GM08714 (cell line): ENCODE results near the gene IL2RG.
A peak's percentile ranks its signal among the peaks of the same experiment; 100 is the strongest.

Experiments used
- H3K4me3 ChIP-seq: fragments of 200-500 bp; sonication (Bioruptor generic); 2 replicates; pipeline ENCODE4 v1.5.1; 2014; ENCODE audit warnings: mild to moderate bottlenecking, low read length, inconsistent platforms
- ZNF274 ChIP-seq: IDR thresholded peaks from 2 replicates; pipeline ENCODE4 v1.6.1; 2012; ENCODE audit warnings: mild to moderate bottlenecking, low read depth, low read length

Gene IL2RG

DNA sequence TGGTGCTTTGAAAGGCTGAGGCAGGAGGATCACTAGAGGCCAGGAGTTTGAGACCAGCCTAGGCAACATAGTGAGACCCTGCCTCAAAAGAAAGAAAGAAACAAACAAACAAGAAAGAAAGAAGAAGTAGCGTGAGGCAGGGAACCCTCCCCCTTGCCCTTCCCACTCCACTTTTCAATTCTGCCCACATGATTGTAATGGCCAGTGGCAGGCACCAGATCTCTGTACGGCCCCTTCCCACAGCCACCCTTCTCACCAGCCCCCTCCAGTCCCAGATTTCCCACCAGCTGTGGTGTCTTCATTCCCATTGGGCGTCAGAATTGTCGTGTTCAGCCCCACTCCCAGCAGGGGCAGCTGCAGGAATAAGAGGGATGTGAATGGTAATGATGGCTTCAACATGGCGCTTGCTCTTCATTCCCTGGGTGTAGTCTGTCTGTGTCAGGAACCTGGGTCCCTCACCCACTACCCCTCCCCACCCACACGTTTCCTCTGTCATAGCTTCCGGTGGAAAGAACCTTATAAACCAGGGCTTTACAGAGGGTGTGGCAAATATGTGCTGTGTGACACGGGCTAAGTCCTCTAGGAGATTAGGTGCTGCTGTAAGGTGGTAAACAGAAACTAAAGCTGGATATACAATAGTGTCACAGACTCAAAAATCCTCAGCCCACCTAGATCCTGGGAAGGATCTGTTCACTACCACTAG is at the start of gene IL2RG:
Gene IL2RG (minus strand): TSS at position 437 of the 703 bp plus-strand sequence. CDS start 38 bp downstream, at position 399.
- TF ChIP-seq ZNF274, result no peak
- peak within 1 kb of the TSS; percentile 73 for H3K4me3 ChIP-seq

- no peak for TF ChIP-seq ZNF274
Measured at GRCh38 chrX:71160475-71160874, 49.1 kb upstream of the IL2RG start.

GRCh38 chrX:71159335-71159734 is 48.0 kb upstream of the IL2RG start:
- no peak overlapping the region for H3K4me3 ChIP-seq
- no peak for TF ChIP-seq ZNF274

More at GRCh38 chrX:71160475-71160874, 49.1 kb upstream of the IL2RG start:
- no peak overlapping the region for H3K4me3 ChIP-seq

DNA sequence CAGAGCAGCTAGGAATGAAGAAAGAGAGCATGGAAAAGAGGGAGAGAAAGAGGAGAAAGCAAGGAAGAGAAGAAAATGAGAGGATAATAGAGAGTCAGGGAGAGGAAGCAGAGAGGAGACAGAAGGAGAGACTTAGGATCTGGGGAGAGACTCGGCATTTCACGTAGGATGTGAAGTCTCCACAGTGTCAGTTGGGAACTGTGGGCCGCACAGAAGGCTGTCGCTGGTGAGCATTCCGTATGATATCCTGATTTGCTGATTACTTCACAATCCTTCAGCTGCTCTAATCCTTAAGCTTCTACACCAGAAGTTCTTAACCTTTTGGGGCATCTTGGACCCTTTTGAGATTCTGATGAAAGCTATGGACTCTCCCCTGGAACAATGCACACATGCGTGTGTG is 47.2 kb upstream of the IL2RG start:
- TF ChIP-seq ZNF274, result no peak
- no peak overlapping the region for H3K4me3 ChIP-seq

DNA sequence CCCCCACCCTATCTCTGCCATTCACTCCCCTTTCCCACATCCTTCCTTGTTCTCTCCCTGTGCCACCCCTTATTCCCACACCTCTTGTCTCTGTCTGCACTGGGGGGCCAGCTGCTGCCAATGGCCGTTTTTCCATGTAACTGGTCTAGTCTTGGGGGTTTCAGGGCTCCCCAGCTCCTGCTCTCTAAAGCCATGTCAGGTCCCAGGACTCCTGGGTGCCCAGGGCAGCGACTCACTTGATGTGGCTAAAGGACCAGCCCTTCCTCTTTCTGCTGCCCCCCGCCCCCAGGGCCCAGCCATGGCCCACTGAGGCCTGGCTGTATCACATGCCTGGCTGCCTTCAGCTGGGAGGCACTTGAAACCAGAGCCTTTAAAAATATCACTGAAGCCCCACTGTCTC is 43.3 kb upstream of the IL2RG start:
- no peak overlapping the region for H3K4me3 ChIP-seq
- no peak for TF ChIP-seq ZNF274

GRCh38 chrX:71154196-71154595 is 42.8 kb upstream of the IL2RG start:
- no peak overlapping the region for H3K4me3 ChIP-seq
- TF ChIP-seq ZNF274, result no peak

- TF ChIP-seq ZNF274, result no peak
- H3K4me3 ChIP-seq, result no peak overlapping the region
Measured at GRCh38 chrX:71151366-71151765, 40.0 kb upstream of the IL2RG start.

- H3K4me3 ChIP-seq, result no peak overlapping the region
- TF ChIP-seq ZNF274, result no peak
Measured at GRCh38 chrX:71148278-71148663, 36.9 kb upstream of the IL2RG start.

- TF ChIP-seq ZNF274, result no peak
- no peak overlapping the region for H3K4me3 ChIP-seq
Measured at GRCh38 chrX:71147496-71148277, 36.3 kb upstream of the IL2RG start.

DNA sequence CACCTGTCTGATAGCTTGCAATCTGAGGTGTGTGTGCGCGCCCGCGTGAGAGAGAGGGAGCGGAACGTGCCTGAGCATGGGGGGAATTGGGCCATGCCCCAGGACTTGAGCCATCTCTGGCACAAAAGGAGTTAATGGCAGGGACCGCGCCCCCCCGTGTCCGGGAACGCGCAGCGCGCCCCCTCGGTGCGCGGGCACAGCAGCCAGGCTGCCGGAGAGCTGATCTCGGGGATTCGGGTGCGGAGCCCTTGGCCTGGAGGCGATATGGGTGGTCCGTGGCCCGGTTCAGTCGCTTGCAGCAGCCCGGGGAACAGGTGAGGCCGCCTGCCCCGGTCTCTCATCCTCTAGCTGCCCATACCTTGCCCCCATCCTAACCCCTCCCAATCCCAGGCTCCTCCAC is 33.3 kb upstream of the IL2RG start, which contains the start of gene NLGN3:
Gene NLGN3 (plus strand): TSS at position 191 of the 400 bp plus-strand sequence. CDS start 2,909 bp downstream, outside the sequence.
- no peak within 1 kb of the TSS for H3K4me3 ChIP-seq

DNA sequence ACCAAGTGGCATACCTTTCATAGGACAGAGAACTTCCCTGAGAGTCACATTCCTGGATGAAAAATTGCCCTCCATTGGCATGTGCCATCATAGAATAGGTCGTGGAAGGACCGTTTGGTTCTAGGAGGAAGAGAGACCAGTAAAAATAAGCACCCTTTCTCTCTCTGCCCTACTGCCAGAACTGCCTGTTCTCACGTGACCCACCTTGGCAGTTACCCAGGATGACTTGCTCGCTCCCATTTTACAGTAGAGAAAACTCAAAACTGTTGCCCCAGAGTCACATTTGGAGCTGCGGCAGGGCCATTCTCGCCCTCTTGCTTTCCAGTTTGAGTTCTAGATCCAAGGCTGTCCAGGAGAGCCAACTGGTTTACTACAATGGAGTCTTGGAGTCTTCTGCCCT is 32.1 kb upstream of the IL2RG start:
- H3K4me3 ChIP-seq, result no peak overlapping the region
- no peak for TF ChIP-seq ZNF274

More for the DNA sequence above, 33.3 kb upstream of the IL2RG start, which contains the start of gene NLGN3:
- TF ChIP-seq ZNF274, result no peak

- no peak for TF ChIP-seq ZNF274
- H3K4me3 ChIP-seq, result no peak overlapping the region
Measured at GRCh38 chrX:71140440-71140839, 29.1 kb upstream of the IL2RG start.

DNA sequence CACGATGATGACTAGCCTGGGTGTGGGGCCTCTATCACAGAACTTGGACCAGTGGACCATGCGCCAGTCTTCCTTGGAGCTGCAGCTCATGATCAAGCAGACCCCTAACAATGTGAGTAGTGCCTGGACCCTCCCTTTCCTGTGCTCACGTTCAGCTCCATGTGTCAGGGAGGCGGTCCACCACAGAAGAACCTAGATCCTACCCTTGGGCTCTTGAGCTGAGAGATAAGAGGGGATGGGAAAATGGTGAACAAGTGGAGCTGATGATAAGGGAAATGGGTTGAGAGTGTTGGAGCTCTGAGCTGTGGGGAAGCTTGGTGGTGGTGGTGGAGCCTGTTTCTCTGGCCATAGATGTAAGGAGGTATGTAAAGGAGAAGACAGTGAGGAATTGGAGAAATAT is 20.1 kb upstream of the IL2RG start:
- TF ChIP-seq ZNF274, result no peak
- no peak overlapping the region for H3K4me3 ChIP-seq

DNA sequence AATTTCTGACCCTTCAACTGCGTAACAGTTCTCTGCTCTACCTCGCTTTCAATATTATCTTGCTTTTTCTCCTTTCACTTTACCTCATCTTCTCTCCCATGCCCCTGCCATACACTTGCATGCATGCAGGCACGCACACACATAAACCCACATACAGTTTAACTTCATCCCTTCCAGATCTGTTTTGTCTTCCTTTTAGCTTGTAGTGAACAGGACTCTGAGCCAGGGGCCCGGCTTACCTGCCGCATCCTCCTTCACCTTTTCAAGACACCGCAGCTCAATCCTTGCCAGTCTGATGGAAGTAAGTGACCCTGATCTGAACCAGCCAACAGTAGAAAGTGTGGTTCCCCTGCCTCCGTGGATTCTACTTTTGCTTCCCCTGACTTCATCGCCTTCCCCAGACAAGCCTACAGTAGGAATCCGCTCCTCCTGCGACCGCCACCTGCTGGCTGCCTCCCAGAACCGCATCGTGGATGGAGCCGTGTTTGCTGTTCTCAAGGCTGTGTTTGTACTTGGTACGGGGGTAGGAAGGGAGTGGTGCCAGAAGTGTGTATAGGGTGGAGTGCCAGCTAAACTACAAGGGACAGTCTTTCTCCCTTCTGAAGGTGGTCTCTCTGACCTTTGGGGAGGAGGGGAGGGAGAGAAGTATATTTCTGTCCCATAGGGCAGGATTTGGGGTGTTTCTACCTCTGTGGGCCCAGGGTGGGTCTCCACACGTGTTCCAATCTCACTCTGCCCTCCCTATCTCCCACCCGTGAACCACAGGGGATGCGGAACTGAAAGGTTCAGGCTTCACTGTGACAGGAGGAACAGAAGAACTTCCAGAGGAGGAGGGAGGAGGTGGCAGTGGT is 17.8 kb upstream of the IL2RG start:
- no peak overlapping the region for H3K4me3 ChIP-seq
- no peak for TF ChIP-seq ZNF274
